SU-DHL-6 (cell line): ENCODE data around the gene OSCP1.

Experiments
- H2AFZ ChIP-seq: fragments of 200-600 bp; sonication (generic); 2 replicates; pipeline ENCODE4 v1.6.1; 2014; ENCODE audit warnings: low read depth, mild to moderate bottlenecking, moderate library complexity, mixed read lengths, antibody characterized with exemption, low read length; ENCODE audit not compliant: severe bottlenecking
- H3F3A ChIP-seq: fragments of 200-600 bp; shearing (Covaris generic); 2 replicates; pipeline ENCODE4 v1.6.0; 2016; ENCODE audit warnings: antibody characterized with exemption, mild to moderate bottlenecking; ENCODE audit not compliant: insufficient read depth
- H3K27ac ChIP-seq: fragments of 200-600 bp; sonication (generic); 2 replicates; pipeline ENCODE4 v1.5.1; 2016; ENCODE audit warnings: low read depth, mild to moderate bottlenecking, low read length, moderate library complexity, mixed read lengths
- H3K27me3 ChIP-seq: fragments of 200-600 bp; sonication (generic), shearing (Covaris generic); 2 replicates; pipeline ENCODE4 v1.6.0; 2014; ENCODE audit warnings: mild to moderate bottlenecking, low read length
- H3K36me3 ChIP-seq: fragments of 200-600 bp; sonication (generic); 2 replicates; pipeline ENCODE4 v1.6.1; 2014; ENCODE audit warnings: mild to moderate bottlenecking, low read length, mixed read lengths
- H3K4me2 ChIP-seq: fragments of 300-600, 200-600 bp; shearing (Covaris generic), sonication (generic); 2 replicates; pipeline ENCODE4 v1.6.0; 2014; ENCODE audit warnings: low read length, low read depth, mild to moderate bottlenecking; ENCODE audit not compliant: poor library complexity, severe bottlenecking
- H3K4me3 ChIP-seq: fragments of 200-600 bp; sonication (generic); 2 replicates; pipeline ENCODE4 v1.5.1; 2014; ENCODE audit warnings: antibody characterized with exemption, low read length, mild to moderate bottlenecking, mixed read lengths; ENCODE audit not compliant: insufficient read depth, poor library complexity, severe bottlenecking
- H3K79me2 ChIP-seq: fragments of 200-600 bp; sonication (generic); 2 replicates; pipeline ENCODE4 v1.6.1; 2014; ENCODE audit warnings: mild to moderate bottlenecking, low read length, moderate library complexity; ENCODE audit not compliant: insufficient read depth
- H3K9ac ChIP-seq: fragments of 200-600 bp; sonication (generic); 2 replicates; pipeline ENCODE4 v1.7.0; 2014; ENCODE audit warnings: mild to moderate bottlenecking, low read length
- H3K9me2 ChIP-seq: fragments of 200-600 bp; sonication (generic); replicated peaks from 2 replicates; pipeline ENCODE4 v1.6.1; 2014; ENCODE audit warnings: low read length; ENCODE audit not compliant: insufficient read depth
- H3K9me3 ChIP-seq: fragments of 200-600 bp; sonication (generic); 2 replicates; pipeline ENCODE4 v1.6.1; 2014; ENCODE audit warnings: low read length, mixed read lengths; ENCODE audit not compliant: insufficient read depth
- H4K20me1 ChIP-seq: fragments of 200-600 bp; sonication (generic); 2 replicates; pipeline ENCODE4 v1.6.1; 2014; ENCODE audit warnings: low read depth, mild to moderate bottlenecking, antibody characterized with exemption, low read length, moderate library complexity, mixed read lengths
- EZH2phosphoT487 ChIP-seq: fragments of 200-600 bp; sonication (generic), shearing (Covaris generic); conservative IDR thresholded peaks from 2 replicates; pipeline ENCODE4 v1.6.1; 2018; ENCODE audit warnings: mild to moderate bottlenecking, antibody characterized with exemption, low read length, moderate library complexity, mixed read lengths
- TF ChIP-seq, protein P1 (sequence below): fragments of 200-600 bp; sonication (generic); IDR thresholded peaks from one replicate; pipeline ENCODE4 v1.5.1; 2017; ENCODE audit warnings: antibody characterized with exemption, mild to moderate bottlenecking, low read length, moderate library complexity; ENCODE audit not compliant: insufficient read depth, poor library complexity, severe bottlenecking

The OSCP1 gene

DNA sequence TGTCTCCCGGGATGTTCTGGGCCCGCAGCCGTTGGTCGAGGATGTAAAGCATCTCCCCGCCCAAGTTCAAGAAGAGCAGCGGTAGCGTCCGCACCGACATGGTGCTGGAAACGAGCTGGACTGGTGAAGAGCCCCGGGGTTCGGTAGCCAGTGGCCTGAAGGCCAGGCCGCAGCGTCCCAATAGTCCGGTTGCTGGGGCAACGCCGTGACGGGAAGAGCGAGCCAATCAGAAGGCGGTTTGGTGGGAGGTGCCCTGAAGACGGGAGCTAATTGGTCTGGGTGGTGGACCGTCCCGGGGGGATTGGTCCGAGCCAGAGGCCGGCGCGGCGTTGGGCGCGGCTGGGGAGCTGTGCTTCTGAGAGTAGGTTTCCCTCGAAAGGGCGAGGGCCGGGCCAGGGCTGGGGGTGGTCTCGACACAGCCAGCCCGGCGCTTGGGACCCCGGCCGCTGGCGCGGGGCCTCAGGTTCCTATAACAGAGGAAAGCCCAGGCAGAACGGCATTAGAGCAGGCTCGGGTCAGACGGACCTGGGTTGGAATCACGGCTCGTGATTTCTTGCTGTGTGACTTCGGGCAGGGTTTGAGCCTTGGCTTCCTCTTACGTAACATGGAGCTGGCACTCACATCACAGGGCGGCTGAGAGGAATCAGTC is at the start of gene OSCP1:
OSCP1 (minus strand) TSS at position 182 of the 649 bp plus-strand sequence; CDS start at position 100, 82 bp downstream.
- H3K36me3 ChIP-seq = 0 out of 2 replicates have a peak, but pooled peaks cover 4% of the 10 kb centered on the region
- H3K9me3 ChIP-seq = no peaks in the 10 kb centered on the region
- peak within 1 kb of the TSS; percentile 61 for H3K9ac ChIP-seq
- H3K9me2 ChIP-seq = no peaks in the 10 kb centered on the region
- H3F3A ChIP-seq = no peaks in the 10 kb centered on the region
- H3K27me3 ChIP-seq = no peaks in the 10 kb centered on the region
- no peaks in the 10 kb centered on the region for H4K20me1 ChIP-seq
- H3K4me2 ChIP-seq = peak within 1 kb of the TSS; percentile 85
- H3K4me3 ChIP-seq = peak within 1 kb of the TSS; percentile 53
- H2AFZ ChIP-seq = peak within 1 kb of the TSS; percentile 76
- TF ChIP-seq EZH2phosphoT487 = no peak
- TF ChIP-seq, protein P1, sequence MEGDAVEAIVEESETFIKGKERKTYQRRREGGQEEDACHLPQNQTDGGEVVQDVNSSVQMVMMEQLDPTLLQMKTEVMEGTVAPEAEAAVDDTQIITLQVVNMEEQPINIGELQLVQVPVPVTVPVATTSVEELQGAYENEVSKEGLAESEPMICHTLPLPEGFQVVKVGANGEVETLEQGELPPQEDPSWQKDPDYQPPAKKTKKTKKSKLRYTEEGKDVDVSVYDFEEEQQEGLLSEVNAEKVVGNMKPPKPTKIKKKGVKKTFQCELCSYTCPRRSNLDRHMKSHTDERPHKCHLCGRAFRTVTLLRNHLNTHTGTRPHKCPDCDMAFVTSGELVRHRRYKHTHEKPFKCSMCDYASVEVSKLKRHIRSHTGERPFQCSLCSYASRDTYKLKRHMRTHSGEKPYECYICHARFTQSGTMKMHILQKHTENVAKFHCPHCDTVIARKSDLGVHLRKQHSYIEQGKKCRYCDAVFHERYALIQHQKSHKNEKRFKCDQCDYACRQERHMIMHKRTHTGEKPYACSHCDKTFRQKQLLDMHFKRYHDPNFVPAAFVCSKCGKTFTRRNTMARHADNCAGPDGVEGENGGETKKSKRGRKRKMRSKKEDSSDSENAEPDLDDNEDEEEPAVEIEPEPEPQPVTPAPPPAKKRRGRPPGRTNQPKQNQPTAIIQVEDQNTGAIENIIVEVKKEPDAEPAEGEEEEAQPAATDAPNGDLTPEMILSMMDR = no peak
- no peaks in the 10 kb centered on the region for H3K79me2 ChIP-seq
- H3K27ac ChIP-seq = 0 out of 2 replicates have a peak within 1 kb of the TSS, but pooled peaks have one; percentile 3

DNA sequence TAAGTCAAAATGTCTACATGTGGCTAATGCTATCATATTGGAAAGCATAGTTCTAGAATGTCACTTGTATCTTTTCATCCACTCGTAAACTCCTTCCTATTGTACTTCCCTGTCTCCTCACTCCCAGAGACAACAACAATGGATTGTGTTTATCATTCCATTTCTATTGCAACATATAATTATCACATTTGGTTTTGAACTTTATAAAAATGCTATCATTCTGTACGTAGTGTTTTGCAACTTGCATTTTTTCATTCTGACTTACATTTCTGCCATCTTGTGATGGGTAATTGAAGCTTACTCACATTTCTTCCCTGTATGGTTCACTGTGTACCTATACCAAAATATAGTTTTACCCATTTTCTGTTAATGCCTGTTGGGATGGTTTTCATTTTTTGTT is 47.0 kb upstream of the OSCP1 start:
- Histone ChIP-seq H3K9me2 (no peaks in the 10 kb centered on the region), H3K9ac (no peak overlapping the region), H3K36me3 (no peaks in the 10 kb centered on the region), H4K20me1 (no peaks in the 10 kb centered on the region), H3K27ac (no peak overlapping the region), H3K9me3 (no peaks in the 10 kb centered on the region), H3K79me2 (no peaks in the 10 kb centered on the region), H3F3A (no peaks in the 10 kb centered on the region), H3K4me2 (no peak overlapping the region), H2AFZ (no peak overlapping the region), H3K27me3 (no peaks in the 10 kb centered on the region), H3K4me3 (no peak overlapping the region)
- TF ChIP-seq EZH2phosphoT487 = no peak
- TF ChIP-seq, protein P1 = no peak

- Histone ChIP-seq H3K9me3 (no peaks in the 10 kb centered on the region), H3K9me2 (no peaks in the 10 kb centered on the region), H3K27ac (no peak overlapping the region), H3K4me2 (no peak overlapping the region), H4K20me1 (no peaks in the 10 kb centered on the region), H3K27me3 (no peaks in the 10 kb centered on the region), H3K79me2 (no peaks in the 10 kb centered on the region), H2AFZ (no peak overlapping the region), H3K9ac (no peak overlapping the region), H3K4me3 (no peak overlapping the region), H3F3A (no peaks in the 10 kb centered on the region), H3K36me3 (no peaks in the 10 kb centered on the region)
- no peak for TF ChIP-seq EZH2phosphoT487
- TF ChIP-seq, protein P1 = no peak
Observed at GRCh38 chr1:36494971-36495370, 44.7 kb upstream of the OSCP1 start.
